NCI-H187 (cell line): ENCODE measurements around the gene PSMD1.

Source experiments
- DNase-seq, 2 experiments: peaks; one replicate each; lab custom pipeline; 2025; lab: John Stamatoyannopoulos, UW

The PSMD1 gene

DNA sequence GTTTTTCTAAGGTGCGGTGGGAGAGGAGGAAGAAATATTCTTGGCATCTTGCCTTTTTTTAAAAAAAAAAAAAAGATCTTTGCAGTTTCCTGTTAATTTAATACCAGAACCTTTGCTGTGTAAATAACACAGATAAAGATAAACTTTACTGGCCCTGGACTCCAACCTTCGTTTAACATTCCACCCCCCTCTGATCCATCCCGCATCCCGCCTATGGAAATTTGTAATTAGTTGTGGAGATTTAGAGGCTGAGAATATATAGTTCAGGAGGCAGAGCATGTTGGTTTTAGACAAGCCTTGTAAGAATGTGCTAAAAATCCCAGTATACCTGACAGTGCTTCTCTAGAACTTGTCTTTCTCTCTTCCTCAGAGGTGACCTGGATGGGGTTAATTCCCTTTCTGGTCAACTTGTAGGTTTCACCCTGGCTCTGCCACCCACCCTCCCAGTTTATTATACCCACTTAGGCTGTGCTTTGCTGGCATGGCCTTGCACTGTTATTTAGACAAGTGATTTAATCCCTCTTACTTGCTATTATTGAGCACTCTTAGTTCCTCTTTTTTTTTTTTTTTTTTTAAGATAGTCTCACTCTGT lies 22.3 kb upstream of the PSMD1 start:
- no peak for DNase-seq

DNA sequence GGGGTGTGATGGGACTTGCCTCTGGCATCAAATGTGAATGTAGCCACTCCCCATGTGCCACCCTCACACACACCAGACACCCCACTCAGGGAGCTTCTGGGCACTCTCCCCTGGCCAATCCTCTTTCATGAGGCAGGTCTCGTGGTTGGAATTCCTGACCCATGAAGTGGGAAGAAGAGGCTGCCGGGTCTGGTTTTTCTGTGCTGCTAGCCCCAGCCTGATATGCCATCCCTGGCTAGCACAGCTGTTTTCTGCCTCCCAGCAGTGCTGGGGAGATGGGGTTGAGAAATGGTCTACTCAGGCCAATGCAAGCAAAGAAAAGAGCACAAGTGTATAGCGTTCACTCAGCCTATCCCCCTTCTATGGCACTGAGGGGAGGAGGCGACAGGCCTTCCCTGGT lies 20.5 kb upstream of the PSMD1 start:
- no peak for DNase-seq

DNA sequence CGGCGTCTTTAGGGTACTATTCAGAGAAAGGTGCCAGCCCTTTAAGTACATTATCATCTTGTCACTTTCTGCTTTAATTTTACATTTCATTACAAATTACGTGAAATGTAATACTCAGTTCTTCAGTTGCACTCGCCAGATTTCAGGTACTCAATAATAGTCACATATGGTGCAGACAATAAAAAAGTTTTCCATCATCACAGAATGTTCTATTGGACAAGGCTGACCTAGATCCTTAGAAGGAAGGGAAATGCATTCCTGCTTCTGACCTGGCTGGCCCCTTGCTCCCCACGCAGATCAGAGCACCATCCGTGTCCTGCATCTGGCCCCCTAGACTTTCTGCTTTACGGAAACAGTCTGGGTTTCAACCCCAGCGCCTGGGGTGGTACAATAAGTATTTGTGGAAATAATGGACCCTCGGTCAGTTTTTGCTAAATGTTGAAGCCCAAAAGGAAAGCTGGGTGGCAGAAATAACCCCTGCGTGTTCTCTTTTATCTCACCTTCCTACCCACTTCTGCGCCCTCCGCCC lies 20.0 kb upstream of the PSMD1 start:
- no peak for DNase-seq

DNA sequence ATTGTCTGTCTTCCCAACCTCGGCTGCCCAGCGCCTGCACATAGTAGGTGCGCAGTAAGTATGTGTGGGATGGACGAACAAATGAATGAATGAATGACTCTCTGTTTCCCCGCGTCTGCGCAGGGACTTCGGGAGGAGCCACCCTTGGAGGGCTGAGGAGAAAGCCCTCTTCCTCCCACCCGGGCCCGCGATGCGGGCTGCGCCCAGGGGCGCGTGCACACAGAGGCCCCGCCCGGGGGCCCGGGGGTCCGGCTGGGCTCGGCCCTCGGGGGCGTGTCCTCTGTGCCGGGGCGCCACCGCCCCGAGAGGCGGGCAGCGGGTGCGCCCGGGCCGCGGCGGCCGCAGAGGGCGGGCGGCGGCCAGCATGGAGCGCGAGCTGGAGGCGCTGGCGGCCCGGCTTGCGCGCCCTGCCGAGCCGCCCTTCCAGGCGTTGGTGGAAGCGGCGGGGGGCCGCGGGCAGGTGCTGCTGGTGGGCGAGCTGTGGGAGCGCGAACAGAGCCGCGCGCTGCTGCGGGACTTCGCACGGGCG lies 19.4 kb upstream of the PSMD1 start, which contains the start of gene C2orf72:
TSS of gene C2orf72 (plus strand) at position 322 of the 529 bp plus-strand sequence. CDS start at position 365, 43 bp downstream.
- no peak for DNase-seq

DNA sequence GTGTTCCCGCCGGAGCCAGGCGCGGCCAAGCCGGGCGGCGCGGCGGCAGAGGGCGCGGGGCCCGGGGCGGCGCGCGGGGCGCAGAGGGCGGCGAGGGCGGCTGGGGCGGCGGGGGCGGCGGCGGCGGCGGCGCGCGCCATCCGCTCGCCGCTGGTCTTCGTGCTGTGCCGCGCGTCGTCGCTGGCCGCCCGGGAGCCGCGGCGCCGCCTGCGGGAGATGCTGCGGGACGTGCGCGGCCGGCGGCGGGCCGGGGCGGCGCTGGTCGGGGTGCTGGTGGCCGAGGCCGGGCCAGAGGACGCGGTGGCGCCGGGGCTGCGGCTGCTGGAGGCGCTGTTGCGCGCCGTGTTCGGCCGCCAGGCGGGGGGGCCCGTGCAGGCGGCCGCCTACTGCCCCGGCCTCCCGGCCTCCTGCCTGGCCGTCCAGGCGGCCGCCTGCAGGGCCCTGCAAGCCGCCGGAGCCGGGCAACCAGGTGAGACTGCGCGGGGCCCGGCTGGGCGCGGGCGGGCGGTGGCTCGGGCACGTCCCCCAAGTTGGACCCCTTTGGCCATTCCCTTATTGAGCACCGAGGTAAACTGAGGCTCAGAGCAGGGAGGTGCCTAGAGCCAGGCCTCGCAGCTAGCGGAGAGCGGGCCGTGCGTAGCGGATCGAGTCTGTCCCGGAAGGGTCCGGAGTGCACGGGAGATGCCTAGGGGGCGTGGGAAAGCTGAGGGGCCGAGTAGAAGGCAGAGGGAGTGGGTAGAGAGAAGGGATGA lies 18.8 kb upstream of the PSMD1 start:
- no peak for DNase-seq

DNA sequence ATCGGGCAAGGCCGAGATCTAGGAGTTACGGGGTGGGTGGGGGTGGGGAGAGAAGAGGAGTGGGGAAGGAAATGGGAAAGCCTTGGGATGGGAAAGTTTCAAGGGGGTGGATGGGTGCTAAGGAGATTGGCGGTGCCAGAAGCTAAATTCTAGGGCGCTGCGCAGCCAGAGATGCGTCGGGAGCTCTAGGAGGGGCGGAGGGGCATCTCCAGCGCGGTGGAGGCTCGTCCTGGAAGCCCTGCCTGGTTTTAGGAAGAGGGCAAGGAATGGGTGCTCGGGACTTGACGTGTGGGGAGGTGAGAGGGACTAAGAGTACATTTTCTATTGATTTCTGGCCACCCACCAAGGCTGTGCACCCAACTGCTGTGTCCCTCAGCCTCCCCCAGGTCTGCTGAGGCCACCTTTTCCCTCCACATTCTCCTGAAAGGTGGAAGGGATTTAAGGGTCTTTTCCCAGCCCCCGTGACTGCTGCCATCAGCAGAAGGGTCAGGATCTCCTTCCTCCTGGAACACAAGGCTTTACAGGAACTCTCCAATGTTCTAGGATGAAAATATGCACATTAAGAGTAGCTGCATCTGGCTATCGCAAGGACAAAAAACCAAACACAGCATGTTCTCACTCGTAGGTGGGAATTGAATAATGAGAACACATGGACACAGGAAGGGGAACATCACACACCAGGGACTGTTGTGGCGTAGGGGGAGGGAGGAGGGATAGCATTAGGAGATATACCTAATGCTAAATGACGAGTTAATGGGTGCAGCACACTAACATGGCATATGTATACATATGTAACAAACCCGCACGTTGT lies 18.0 kb upstream of the PSMD1 start:
- no peak for DNase-seq

DNA sequence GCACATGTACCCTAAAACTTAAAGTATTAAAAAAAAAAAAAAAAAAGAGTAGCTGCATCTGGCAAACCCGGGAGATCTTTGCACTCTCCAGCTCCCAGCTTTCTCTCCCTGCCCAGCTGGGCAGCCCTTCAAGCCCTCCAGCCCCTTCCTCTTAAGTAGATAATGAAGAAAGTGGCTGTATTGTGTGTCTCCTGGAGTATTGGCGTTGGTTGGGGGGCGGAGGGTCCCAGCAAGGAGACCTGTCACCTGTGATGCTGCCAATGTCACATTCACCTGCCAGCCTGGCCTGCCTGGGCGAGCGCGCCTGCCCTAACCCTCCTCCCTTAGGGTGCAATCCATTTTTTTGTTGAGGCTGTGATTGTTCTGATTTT lies 17.4 kb upstream of the PSMD1 start:
- DNase-seq = no peak

DNA sequence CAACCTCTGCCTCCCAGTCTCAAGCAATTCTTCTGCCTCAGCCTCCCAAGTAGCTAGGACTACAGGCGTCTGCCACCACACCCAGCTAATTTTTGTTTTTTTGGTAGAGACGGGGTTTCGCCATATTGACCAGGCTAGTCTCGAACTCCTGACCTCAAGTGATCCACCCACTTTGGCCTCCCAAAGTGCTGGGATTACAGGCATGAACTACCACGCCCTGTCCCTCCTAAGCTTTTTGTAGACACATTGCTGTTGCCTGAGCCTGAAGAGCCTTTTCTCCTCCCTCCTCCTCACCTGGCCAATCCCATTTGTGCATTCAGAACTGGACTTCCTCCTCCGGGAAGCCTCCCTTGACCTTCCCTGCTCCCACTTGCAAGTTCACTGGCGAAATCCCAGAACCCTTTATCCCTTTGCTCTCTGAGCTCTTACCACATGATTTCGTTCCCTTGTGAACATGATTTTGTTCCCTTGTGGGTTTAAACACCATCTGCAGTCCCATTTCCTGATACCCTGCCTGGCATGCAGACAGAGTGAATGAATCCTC lies 16.8 kb upstream of the PSMD1 start:
- no peak for DNase-seq

DNA sequence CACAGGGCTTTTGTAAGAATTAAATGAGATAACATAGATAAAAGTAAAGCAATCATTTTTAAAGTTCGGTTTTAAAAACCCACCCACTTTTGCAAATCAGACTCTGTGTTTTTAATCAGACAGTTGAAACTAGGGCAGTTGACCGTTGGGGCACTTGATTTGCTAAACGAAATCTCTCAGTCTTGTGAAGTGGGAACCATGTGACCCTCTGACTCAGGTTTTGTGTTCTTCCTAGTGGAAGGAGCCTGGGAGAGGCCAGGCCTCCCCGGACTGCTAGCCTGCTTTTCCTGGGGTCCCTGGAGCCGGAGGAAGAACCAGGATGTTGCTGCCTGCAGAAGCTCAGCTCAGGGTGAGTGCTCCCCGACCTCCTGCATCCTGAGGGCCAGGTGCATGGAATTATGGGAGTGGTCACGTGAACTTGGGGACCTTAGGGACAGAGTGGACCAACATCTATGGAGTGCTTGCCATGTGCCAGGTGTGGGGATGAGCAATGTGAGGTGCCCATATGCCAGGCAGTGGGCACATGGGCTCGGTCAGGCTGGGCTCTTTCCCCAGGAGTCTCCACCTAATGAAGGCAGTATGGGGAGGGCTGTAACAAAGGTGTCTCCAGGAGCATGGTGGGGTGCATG lies 15.5 kb upstream of the PSMD1 start:
- DNase-seq = no peak

DNA sequence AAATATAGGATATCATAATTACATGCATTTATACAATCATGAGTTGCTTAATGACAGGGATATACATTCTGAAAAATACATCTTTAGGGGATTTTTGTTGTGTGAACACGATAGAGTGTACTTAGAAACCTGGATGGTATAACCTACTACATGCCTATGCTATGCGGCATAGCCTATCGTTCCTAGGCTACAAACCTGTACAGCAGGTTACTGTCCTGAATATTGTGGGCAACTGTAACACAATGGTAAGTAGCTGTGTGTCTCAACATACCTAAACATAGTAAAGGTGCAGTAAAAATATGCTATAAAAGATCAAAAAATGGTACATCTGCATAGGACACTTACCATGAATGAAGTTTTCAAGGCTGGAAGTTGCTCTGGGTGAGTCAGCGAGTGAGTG lies 12.9 kb upstream of the PSMD1 start:
- DNase-seq = no peak

DNA sequence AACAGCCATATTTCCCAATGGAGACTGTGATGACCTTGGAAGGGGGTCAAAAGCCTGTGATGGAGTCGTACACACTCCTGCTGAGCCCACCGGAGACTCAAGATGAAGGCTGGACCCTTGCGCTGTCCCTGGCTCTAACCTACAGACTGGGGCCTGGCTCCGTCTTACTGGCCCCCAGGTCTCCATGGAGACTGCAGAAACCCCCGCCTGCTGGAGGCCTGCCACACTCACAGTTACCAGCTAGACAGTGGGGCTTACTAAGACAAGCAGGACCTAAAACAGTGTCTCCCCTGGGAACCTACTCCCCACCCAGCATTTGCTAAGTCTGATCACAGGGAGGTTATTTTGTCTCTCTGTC lies 9.8 kb upstream of the PSMD1 start:
- DNase-seq = no peak

DNA sequence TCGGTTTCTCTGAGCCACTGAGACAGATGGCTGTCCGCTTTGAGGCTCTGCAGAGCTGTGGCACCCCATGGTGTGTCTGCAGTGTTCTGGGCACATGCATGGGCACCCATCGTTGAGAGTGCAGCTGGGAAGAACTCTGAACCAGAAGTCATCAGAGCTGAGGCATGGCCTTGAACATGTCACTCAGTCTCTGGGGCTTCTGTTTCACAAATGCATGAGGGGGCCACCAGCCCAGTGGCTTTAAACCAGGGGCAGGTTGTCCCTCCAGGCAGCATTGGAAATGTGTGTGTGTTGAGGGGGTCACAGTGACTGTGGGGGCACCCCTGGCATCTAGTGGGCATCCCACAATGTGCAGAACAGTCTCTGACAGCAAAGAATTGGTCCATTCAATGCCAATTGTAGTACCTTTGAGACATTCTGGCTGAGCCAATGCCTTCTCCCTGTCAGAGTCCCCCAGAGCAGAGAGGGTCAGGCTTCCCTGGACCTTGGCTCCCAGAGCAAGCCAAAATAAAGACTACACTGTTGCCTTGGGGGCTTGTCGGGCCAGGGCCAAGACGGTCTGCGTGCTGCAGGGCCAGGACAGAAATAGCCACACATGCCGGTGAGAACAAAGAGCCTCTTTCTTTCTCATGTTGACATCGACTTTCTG lies 9.3 kb upstream of the PSMD1 start:
- DNase-seq = no peak

DNA sequence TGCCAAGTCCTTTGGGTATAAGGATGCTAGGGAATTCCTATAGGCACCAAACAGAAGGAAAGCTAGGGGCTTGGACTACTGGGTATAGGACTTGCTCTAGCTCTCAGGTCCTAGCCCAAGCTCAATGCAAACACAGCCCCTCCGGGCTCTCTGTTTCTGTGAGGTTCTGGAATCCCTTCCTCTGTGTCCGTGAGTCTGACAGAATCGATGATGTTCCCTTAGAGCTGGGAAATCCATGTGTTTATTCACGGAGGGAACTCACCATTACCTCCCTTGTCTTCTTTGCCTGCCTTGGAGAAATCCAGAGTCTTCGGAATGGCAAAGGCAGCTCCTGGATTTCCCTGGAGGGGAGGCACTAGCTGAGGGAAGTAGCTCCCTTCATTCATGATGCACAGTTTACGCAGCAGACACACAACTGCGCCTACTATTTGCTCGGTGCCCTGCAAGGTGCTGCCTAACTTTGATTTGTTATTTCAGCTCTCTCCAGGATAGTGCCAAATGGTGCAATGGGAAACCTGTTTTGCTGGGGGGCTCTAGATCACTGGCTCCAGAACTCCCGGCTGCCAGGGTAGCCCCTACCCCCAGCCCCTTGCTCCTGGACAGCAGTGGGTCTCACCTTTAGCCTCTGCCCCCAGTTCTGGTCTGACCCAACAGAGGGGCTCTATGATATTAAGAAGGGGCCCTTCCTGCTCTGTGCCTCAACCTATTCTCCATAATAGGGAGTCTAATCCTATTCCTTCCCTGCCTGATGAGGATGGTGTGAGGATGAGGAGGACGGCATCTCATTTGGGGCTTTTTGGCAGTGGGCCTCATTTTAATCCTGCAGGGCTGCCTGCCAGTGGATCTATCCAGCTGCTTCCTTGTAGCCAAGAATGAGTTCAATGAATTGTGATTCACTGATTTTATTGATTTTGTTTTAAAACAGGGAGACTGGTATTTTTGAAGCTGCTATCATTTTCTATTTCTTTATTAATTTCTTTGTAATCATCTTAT lies 8.4 kb upstream of the PSMD1 start:
- no peak for DNase-seq

DNA sequence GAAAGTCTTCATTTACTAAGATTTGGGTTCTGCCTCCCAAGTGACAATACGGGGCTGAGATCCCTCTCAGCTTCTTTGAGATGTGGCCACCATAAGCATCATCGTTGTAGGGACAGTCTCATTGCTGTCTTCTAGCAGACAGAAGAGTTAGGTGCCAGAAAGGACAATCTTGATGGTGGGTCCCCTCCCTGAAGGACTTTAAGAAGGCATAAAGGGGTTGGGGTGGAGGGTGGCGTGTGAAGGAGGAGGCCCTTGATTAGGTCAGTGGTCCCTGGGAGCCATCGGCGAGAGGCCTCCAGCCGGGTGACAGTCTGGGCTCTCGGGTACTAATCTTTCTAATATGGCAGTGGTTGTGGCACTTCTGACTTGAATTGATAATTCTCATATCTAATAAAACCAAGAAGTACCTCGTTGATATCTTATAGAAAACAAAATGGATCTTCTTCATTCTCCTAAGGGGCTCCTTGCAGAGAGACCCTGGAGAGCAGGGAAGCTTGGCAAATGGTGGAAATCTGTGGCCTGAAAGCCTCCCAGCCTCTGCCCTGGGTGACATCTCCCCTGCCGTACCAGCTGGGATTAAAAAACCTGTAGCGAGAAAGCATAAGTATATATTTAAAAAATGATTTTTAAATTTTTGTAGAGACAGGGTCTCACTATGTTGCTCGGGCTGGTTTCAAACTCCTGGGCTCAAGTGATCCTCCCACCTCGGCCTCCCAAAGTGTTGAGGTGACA lies 7.2 kb upstream of the PSMD1 start:
- DNase-seq = no peak

DNA sequence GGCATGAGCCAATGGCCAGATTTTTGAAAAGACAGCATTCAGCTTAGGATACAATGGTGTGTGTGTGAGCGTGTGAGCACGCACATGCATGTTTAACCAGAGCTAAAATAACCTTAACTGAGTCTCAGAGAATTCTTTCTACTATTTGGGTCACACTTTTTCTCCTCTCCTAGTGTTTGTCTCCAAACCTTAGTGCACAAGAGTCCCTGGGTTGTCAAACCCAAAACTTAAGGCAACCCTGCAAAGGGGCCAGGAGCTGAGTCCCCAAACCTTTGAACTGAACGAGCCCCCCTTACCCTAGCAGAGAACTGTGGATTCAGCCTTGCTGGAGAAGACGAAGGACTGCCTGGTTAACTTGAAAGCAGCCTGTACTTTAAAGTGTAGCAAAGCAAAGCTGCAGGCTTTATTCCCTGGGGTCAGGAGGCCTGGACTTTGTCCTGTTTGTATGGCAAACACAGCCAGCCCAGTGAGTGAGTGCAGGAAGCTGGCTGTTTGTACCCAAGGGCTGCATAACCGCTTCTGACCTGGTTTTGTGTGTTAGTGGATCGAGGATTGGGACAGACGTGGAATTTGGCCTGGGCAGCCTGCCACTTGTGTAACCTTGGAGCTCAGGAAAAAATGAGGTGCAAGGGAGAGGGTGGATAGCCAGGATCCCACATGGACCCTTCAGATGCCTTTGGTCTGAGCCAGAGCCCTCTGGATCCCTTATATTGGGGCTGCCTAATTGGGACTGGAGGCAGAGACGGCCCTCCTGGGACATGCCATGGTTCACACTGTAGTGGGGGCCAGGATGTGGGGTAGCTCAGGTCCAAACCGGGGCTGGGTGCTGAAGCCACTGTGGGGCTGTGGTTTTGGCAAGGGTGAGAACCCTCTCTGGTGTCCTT lies 6.4 kb upstream of the PSMD1 start:
- no peak for DNase-seq

DNA sequence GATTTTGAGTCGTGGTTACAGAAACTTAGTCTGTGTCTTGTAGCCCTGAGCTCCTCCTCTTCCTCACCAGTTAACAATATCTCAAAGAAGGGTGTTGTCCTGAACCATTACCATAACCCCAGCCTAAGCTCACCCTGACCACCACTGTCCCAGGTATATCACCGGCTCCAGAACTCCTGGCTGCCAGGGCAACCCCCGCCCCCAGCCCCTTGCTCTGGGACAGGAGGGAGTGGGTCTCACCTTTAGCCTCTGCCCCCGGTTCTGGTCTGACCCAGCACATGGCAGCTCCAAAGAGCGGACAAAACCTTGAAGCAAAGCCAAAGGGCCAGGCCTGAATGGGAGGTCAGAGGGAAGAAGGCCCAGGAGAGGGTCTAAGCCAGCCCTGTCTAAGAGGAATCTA lies 5.6 kb upstream of the PSMD1 start:
- DNase-seq = no peak

DNA sequence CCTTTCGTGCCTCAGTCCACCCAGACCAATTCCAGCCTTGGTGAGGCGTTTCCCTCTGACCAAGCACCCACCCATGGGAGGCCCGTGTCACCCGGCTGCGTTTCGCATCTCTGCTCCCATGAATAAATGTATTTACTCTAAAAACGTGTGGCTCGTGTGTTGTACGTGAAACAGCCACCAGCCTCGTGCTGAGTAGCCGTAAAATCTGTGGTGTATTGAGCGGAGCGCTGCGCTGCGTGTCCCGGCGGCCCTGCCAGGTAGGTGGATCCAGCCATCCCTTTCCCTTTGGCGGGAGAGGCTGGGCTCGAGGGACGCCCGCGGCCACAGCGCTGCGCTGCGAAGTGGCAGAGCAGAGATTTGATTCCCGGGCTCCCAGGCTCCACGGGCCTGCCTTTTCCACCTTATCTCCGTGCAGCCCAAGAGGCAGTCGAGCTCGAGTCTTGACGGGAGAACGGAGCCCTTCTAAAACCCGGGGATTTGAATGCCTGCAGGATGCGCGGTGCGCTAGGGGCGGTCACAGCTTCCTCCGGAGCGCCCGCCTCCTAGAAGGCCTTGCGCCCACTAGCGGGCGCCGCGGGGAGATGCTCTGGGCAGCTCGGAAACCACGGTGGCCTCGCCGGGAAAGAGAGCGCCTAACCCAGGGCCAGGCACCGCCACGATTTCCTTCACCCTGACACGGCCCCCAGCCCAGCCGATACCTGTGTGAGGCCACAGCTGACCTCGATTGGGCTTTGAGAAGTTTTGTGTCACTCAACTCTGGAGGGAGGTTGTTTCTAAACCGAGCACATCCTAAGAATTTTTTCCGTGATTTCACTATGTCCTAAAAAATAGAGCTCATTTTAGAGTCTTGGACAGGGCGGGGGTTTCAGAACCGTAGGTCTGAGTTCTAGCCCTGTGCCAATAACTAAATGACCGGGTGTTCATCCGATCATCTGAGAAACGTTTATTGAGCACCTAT lies 3.9 kb upstream of the PSMD1 start:
- peak; percentile 16 to 32 for DNase-seq
